Memory B cell (primary cell): Measurements from ENCODE around the gene LIFR.

ENCODE experiments used
- ATAC-seq: fragments of 150-1000 bp; cut with Tn5 transposase; 2 replicates; pipeline ENCODE4 v1.10.0; 2021; ENCODE audit warnings: low read depth, mild to moderate bottlenecking, moderate library complexity
- DNase-seq, 2 donors: peaks; one replicate each; pipeline ENCODE4 v3.0.0; 2022; ENCODE audit warnings: low spot score in 2 of 2
- H3K27ac Mint-ChIP-seq: one replicate; pipeline ENCODE4 v1.8.0; 2022; ENCODE audit warnings: mild to moderate bottlenecking, moderate library complexity, mixed read lengths
- H3K27me3 Mint-ChIP-seq: one replicate; pipeline ENCODE4 v1.8.0; 2022; ENCODE audit warnings: mixed read lengths
- H3K36me3 Mint-ChIP-seq: one replicate; pipeline ENCODE4 v1.8.0; 2022; ENCODE audit warnings: mild to moderate bottlenecking, mixed read lengths
- H3K4me1 Mint-ChIP-seq: one replicate; pipeline ENCODE4 v1.8.0; 2022; ENCODE audit warnings: mixed read lengths
- H3K4me3 Mint-ChIP-seq: one replicate; pipeline ENCODE4 v1.8.0; 2022; ENCODE audit warnings: mild to moderate bottlenecking, moderate library complexity, mixed read lengths
- H3K9me3 Mint-ChIP-seq: one replicate; pipeline ENCODE4 v1.8.0; 2022; ENCODE audit warnings: mixed read lengths

LIFR gene

GRCh38 chr5:38591523-38591849, 35.0 kb upstream of the LIFR start:
- H3K4me1 Mint-ChIP-seq: no peaks in the 10 kb centered on the region
- ATAC-seq (no peak), DNase-seq (no peak)
- H3K9me3 Mint-ChIP-seq: no peaks in the 10 kb centered on the region
- no peak overlapping the region for H3K4me3 Mint-ChIP-seq
- H3K27me3 Mint-ChIP-seq: peaks cover 2% of the 10 kb centered on the region
- H3K36me3 Mint-ChIP-seq: no peaks in the 10 kb centered on the region
- H3K27ac Mint-ChIP-seq: no peak overlapping the region

GRCh38 chr5:38590838-38591522, 34.5 kb upstream of the LIFR start:
- ATAC-seq: no peak
- peaks cover 2% of the 10 kb centered on the region for H3K27me3 Mint-ChIP-seq
- no peak overlapping the region for H3K27ac Mint-ChIP-seq
- no peaks in the 10 kb centered on the region for H3K4me1 Mint-ChIP-seq
- no peak overlapping the region for H3K4me3 Mint-ChIP-seq
- DNase-seq: no peak
- H3K36me3 Mint-ChIP-seq: no peaks in the 10 kb centered on the region
- H3K9me3 Mint-ChIP-seq: no peaks in the 10 kb centered on the region

- H3K4me3 Mint-ChIP-seq: no peak overlapping the region
- H3K9me3 Mint-ChIP-seq: no peaks in the 10 kb centered on the region
- H3K27me3 Mint-ChIP-seq: no peaks in the 10 kb centered on the region
- no peaks in the 10 kb centered on the region for H3K4me1 Mint-ChIP-seq
- H3K36me3 Mint-ChIP-seq: no peaks in the 10 kb centered on the region
- DNase-seq: no peak
- no peak overlapping the region for H3K27ac Mint-ChIP-seq
- ATAC-seq: no peak
Observed at GRCh38 chr5:38589629-38590028, 33.2 kb upstream of the LIFR start.

- DNase-seq (no peak), ATAC-seq (no peak)
- Mint-ChIP-seq H3K27ac (no peak overlapping the region), H3K9me3 (peaks cover 1% of the 10 kb centered on the region), H3K36me3 (no peaks in the 10 kb centered on the region), H3K4me1 (peaks cover 3% of the 10 kb centered on the region), H3K4me3 (no peak overlapping the region), H3K27me3 (peaks cover 11% of the 10 kb centered on the region)
Observed at GRCh38 chr5:38585816-38586215, 29.4 kb upstream of the LIFR start.

- no peak overlapping the region for H3K27ac Mint-ChIP-seq
- peaks cover 16% of the 10 kb centered on the region for H3K27me3 Mint-ChIP-seq
- H3K9me3 Mint-ChIP-seq: peaks cover 3% of the 10 kb centered on the region
- H3K4me1 Mint-ChIP-seq: peaks cover 3% of the 10 kb centered on the region
- H3K36me3 Mint-ChIP-seq: no peaks in the 10 kb centered on the region
- H3K4me3 Mint-ChIP-seq: no peak overlapping the region
- no peak for DNase-seq
- no peak for ATAC-seq
Observed at GRCh38 chr5:38583500-38583899, 27.1 kb upstream of the LIFR start.

- no peaks in the 10 kb centered on the region for H3K36me3 Mint-ChIP-seq
Observed at GRCh38 chr5:38582975-38583319, 26.5 kb upstream of the LIFR start.

GRCh38 chr5:38582293-38582974, 26.0 kb upstream of the LIFR start:
- peaks cover 3% of the 10 kb centered on the region for H3K4me1 Mint-ChIP-seq
- peaks cover 3% of the 10 kb centered on the region for H3K9me3 Mint-ChIP-seq
- H3K4me3 Mint-ChIP-seq: no peak overlapping the region
- H3K27ac Mint-ChIP-seq: no peak overlapping the region
- ATAC-seq (no peak), DNase-seq (no peak)
- H3K27me3 Mint-ChIP-seq: peaks cover 16% of the 10 kb centered on the region
- H3K36me3 Mint-ChIP-seq: no peaks in the 10 kb centered on the region

More at GRCh38 chr5:38582975-38583319, 26.5 kb upstream of the LIFR start:
- Mint-ChIP-seq H3K27me3 (peaks cover 16% of the 10 kb centered on the region), H3K4me1 (peaks cover 3% of the 10 kb centered on the region), H3K9me3 (peaks cover 3% of the 10 kb centered on the region), H3K27ac (no peak overlapping the region), H3K4me3 (no peak overlapping the region)
- ATAC-seq: no peak
- DNase-seq: no peak

- Mint-ChIP-seq H3K4me1 (peaks cover 6% of the 10 kb centered on the region), H3K4me3 (no peak overlapping the region), H3K27ac (no peak overlapping the region), H3K36me3 (no peaks in the 10 kb centered on the region), H3K9me3 (peaks cover 3% of the 10 kb centered on the region), H3K27me3 (peaks cover 16% of the 10 kb centered on the region)
- no peak for ATAC-seq
- no peak for DNase-seq
Observed at GRCh38 chr5:38581597-38581996, 25.2 kb upstream of the LIFR start.

GRCh38 chr5:38579105-38579504, 22.7 kb upstream of the LIFR start:
- no peaks in the 10 kb centered on the region for H3K36me3 Mint-ChIP-seq
- H3K27me3 Mint-ChIP-seq: peaks cover 16% of the 10 kb centered on the region
- H3K4me1 Mint-ChIP-seq: peaks cover 6% of the 10 kb centered on the region
- H3K27ac Mint-ChIP-seq: no peak overlapping the region
- ATAC-seq (no peak), DNase-seq (no peak)
- H3K4me3 Mint-ChIP-seq: no peak overlapping the region
- peaks cover 1% of the 10 kb centered on the region for H3K9me3 Mint-ChIP-seq

GRCh38 chr5:38576961-38577684, 20.7 kb upstream of the LIFR start:
- Mint-ChIP-seq H3K4me3 (no peak overlapping the region), H3K27me3 (peaks cover 14% of the 10 kb centered on the region), H3K9me3 (peaks cover 1% of the 10 kb centered on the region), H3K36me3 (no peaks in the 10 kb centered on the region), H3K4me1 (peaks cover 3% of the 10 kb centered on the region), H3K27ac (no peak overlapping the region)
- DNase-seq (no peak), ATAC-seq (no peak)

- Mint-ChIP-seq H3K4me1 (peaks cover 3% of the 10 kb centered on the region), H3K9me3 (peaks cover 1% of the 10 kb centered on the region)
- no peak for ATAC-seq
Observed at GRCh38 chr5:38576442-38576841, 20.0 kb upstream of the LIFR start.

GRCh38 chr5:38575476-38575875, 19.0 kb upstream of the LIFR start:
- peaks cover 7% of the 10 kb centered on the region for H3K27me3 Mint-ChIP-seq

More at GRCh38 chr5:38576442-38576841, 20.0 kb upstream of the LIFR start:
- Mint-ChIP-seq H3K36me3 (no peaks in the 10 kb centered on the region), H3K27ac (no peak overlapping the region), H3K27me3 (peaks cover 12% of the 10 kb centered on the region), H3K4me3 (no peak overlapping the region)
- no peak for DNase-seq

GRCh38 chr5:38574009-38574408, 17.6 kb upstream of the LIFR start:
- Mint-ChIP-seq H3K4me1 (peaks cover 3% of the 10 kb centered on the region), H3K9me3 (no peaks in the 10 kb centered on the region), H3K27me3 (peaks cover 4% of the 10 kb centered on the region), H3K36me3 (no peaks in the 10 kb centered on the region), H3K27ac (no peak overlapping the region), H3K4me3 (no peak overlapping the region)
- no peak for DNase-seq
- ATAC-seq: no peak

More at GRCh38 chr5:38575476-38575875, 19.0 kb upstream of the LIFR start:
- Mint-ChIP-seq H3K9me3 (peaks cover 1% of the 10 kb centered on the region), H3K4me3 (no peak overlapping the region), H3K36me3 (no peaks in the 10 kb centered on the region), H3K27ac (no peak overlapping the region), H3K4me1 (peaks cover 3% of the 10 kb centered on the region)
- DNase-seq (no peak), ATAC-seq (no peak)

- DNase-seq (no peak), ATAC-seq (no peak)
- peaks cover 4% of the 10 kb centered on the region for H3K27me3 Mint-ChIP-seq
- no peak overlapping the region for H3K27ac Mint-ChIP-seq
- peaks cover 3% of the 10 kb centered on the region for H3K4me1 Mint-ChIP-seq
- no peaks in the 10 kb centered on the region for H3K9me3 Mint-ChIP-seq
- H3K4me3 Mint-ChIP-seq: no peak overlapping the region
- H3K36me3 Mint-ChIP-seq: no peaks in the 10 kb centered on the region
Observed at GRCh38 chr5:38573521-38573920, 17.1 kb upstream of the LIFR start.
